ENCODE results near the gene EPHA4.
A peak's percentile ranks its signal among the peaks of the same experiment; 100 is the strongest.

The EPHA4 gene

GRCh38 chr2:221571025-221571550, 1.0 kb downstream of the EPHA4 start:
- DNase-seq = peak; percentile 24

- DNase-seq = no peak
Observed at GRCh38 chr2:221570321-221570935, 1.7 kb downstream of the EPHA4 start.

GRCh38 chr2:221569871-221570270, 2.2 kb downstream of the EPHA4 start:
- no peak for DNase-seq

GRCh38 chr2:221569425-221569845, 2.7 kb downstream of the EPHA4 start:
- no peak for DNase-seq

GRCh38 chr2:221568299-221568698, 3.8 kb downstream of the EPHA4 start:
- DNase-seq = no peak

- no peak for DNase-seq
Observed at GRCh38 chr2:221567809-221568208, 4.3 kb downstream of the EPHA4 start.

GRCh38 chr2:221567231-221567760, 4.8 kb downstream of the EPHA4 start:
- no peak for DNase-seq

- DNase-seq = no peak
Observed at GRCh38 chr2:221563270-221563985, 8.7 kb downstream of the EPHA4 start.

- no peak for DNase-seq
Observed at GRCh38 chr2:221562226-221562625, 9.9 kb downstream of the EPHA4 start.

GRCh38 chr2:221561770-221562169, 10.3 kb downstream of the EPHA4 start:
- no peak for DNase-seq

- DNase-seq = no peak
Observed at GRCh38 chr2:221559991-221560390, 12.1 kb downstream of the EPHA4 start.

- no peak for DNase-seq
Observed at GRCh38 chr2:221558107-221558506, 14.0 kb downstream of the EPHA4 start.

- no peak for DNase-seq
Observed at GRCh38 chr2:221555494-221555846, 16.6 kb downstream of the EPHA4 start.

GRCh38 chr2:221554769-221555493, 17.2 kb downstream of the EPHA4 start:
- DNase-seq = no peak

- DNase-seq = no peak
Observed at GRCh38 chr2:221553333-221553732, 18.8 kb downstream of the EPHA4 start.

- no peak for DNase-seq
Observed at GRCh38 chr2:221552291-221552690, 19.8 kb downstream of the EPHA4 start.

GRCh38 chr2:221551864-221552263, 20.2 kb downstream of the EPHA4 start:
- DNase-seq = no peak

GRCh38 chr2:221549143-221549542, 23.0 kb downstream of the EPHA4 start:
- no peak for DNase-seq

GRCh38 chr2:221546505-221547225, 25.4 kb downstream of the EPHA4 start:
- no peak for DNase-seq

GRCh38 chr2:221541131-221541735, 30.9 kb downstream of the EPHA4 start:
- DNase-seq = no peak

GRCh38 chr2:221539246-221539645, 32.9 kb downstream of the EPHA4 start:
- DNase-seq = no peak

- DNase-seq = no peak
Observed at GRCh38 chr2:221535824-221536223, 36.3 kb downstream of the EPHA4 start.

Measured in activated naive CD4-positive, alpha-beta T cell treated with anti-CD3 and anti-CD28 coated beads, Interleukin-2, amount 50 U/mL, for 16 hours (primary cell).